HCT116 (cell line): ENCODE results near the gene CPNE9. TPM values are rescaled to one million over a fixed set of nuclear protein-coding genes. Genes with fewer than 3 reads are reported as not detected.

Experiments
- ATAC-seq: fragments of 200-7000 bp; cut with Tn5 transposase; 2 replicates; pipeline ENCODE4 v1.9.1; 2020; ENCODE audit warnings: mild to moderate bottlenecking, moderate library complexity
- BruUV-seq: library from RNA; stranded (reverse); fragments of 400-500 nt; replicated peaks from 2 replicates; lab custom pipeline; 2021; lab: Mats Ljungman, UMichigan
- CTCF ChIA-PET: fragments of 300-600 bp; sonication (Branson Sonifier 250); formaldehyde crosslinking; loops from one replicate; lab custom pipeline; 2021; ENCODE audit warnings: antibody characterized with exemption; lab: Charles Lee
- POLR2A ChIA-PET: fragments of 300-600, 350-600 bp; sonication (Branson Sonifier 250); formaldehyde crosslinking; loops from one replicate; lab custom pipeline; 2021; ENCODE audit warnings: antibody characterized with exemption; lab: Charles Lee
- RAD21 ChIA-PET, 2 experiments: fragments of 300-600 bp; sonication (Branson Sonifier 250); formaldehyde crosslinking; loops; one replicate each; lab custom pipeline; 2023; ENCODE audit warnings: low total read pairs in 2 of 2; ENCODE audit not compliant: uncharacterized antibody in 2 of 2, unreplicated experiment in 2 of 2, low non-redundant PET in 1 of 2; lab: Charles Lee
- DNase-seq: peaks from one replicate; pipeline ENCODE4 v3.0.0-alpha.2; 2010; ENCODE audit warnings: low read depth, low spot score
- H2AFZ ChIP-seq: fragments of 200-600 bp; shearing (Covaris generic), sonication (generic); 2 replicates; pipeline ENCODE4 v1.6.1; 2017; ENCODE audit warnings: low read depth, mixed run types, mixed read lengths, antibody characterized with exemption, low read length; ENCODE audit not compliant: poor library complexity, severe bottlenecking
- H3K27ac ChIP-seq: 2 replicates; pipeline ENCODE4 v1.5.1; 2012; ENCODE audit warnings: low read depth, low read length
- H3K27me3 ChIP-seq: fragments of 200-600 bp; sonication (generic); 2 replicates; pipeline ENCODE4 v1.6.1; 2016; ENCODE audit warnings: mixed run types, low read length, mixed read lengths; ENCODE audit not compliant: insufficient read depth
- H3K36me3 ChIP-seq, 2 experiments: fragments of 200-500 bp in 1 of 2; fragments of 200-600 bp in 1 of 2; sonication (Bioruptor generic) in 1 of 2; sonication (generic) in 1 of 2; 2 replicates each; pipeline versions ENCODE4 v1.5.1 to v1.6.1; 2014 to 2016; ENCODE audit warnings: low read length in 2 of 2, inconsistent platforms in 1 of 2, mixed read lengths in 1 of 2, mixed run types in 1 of 2; ENCODE audit not compliant: insufficient read depth in 2 of 2, control insufficient read depth in 1 of 2
- H3K4me1 ChIP-seq, 2 experiments: fragments of 200-600 bp in 1 of 2; sonication (generic) in 1 of 2; 2 replicates each; pipeline versions ENCODE4 v1.5.1 to v1.6.1; 2012 to 2017; ENCODE audit warnings: low read length in 2 of 2, inconsistent platforms in 1 of 2, mild to moderate bottlenecking in 1 of 2, mixed read lengths in 1 of 2, mixed run types in 1 of 2, moderate library complexity in 1 of 2; ENCODE audit not compliant: insufficient read depth in 2 of 2, control insufficient read depth in 1 of 2
- H3K4me2 ChIP-seq: fragments of 200-600 bp; sonication (generic); 2 replicates; pipeline ENCODE4 v1.6.1; 2017; ENCODE audit warnings: mixed run types, low read length, mixed read lengths
- H3K4me3 ChIP-seq, 2 experiments: fragments of 200-600 bp in 1 of 2; sonication (generic) in 1 of 2; replicated peaks in 1 of 2; 2 replicates each; pipeline ENCODE4 v1.5.1; 2011 to 2016; ENCODE audit warnings: low read length in 2 of 2, control low read depth in 1 of 2, low read depth in 1 of 2, mild to moderate bottlenecking in 1 of 2, mixed read lengths in 1 of 2, mixed run types in 1 of 2
- H3K79me2 ChIP-seq: fragments of 200-600 bp; sonication (generic); 2 replicates; pipeline ENCODE4 v1.6.1; 2017; ENCODE audit warnings: mild to moderate bottlenecking, mixed run types, low read length, moderate library complexity, mixed read lengths; ENCODE audit not compliant: insufficient read depth
- H3K9ac ChIP-seq: fragments of 200-600 bp; sonication (generic); 2 replicates; pipeline ENCODE4 v1.6.1; 2016; ENCODE audit warnings: low read length, mixed read lengths
- H3K9me2 ChIP-seq: fragments of 200-600 bp; sonication (generic), shearing (Covaris generic); 2 replicates; pipeline ENCODE4 v1.6.1; 2017; ENCODE audit warnings: mixed run types, mild to moderate bottlenecking, moderate library complexity; ENCODE audit not compliant: insufficient read depth
- H3K9me3 ChIP-seq, 2 experiments: fragments of 200-500 bp in 1 of 2; fragments of 200-600 bp in 1 of 2; sonication (Bioruptor generic) in 1 of 2; sonication (generic) in 1 of 2; 2 replicates each; pipeline ENCODE4 v1.6.1; 2014 to 2017; ENCODE audit warnings: low read length in 2 of 2, mixed read lengths in 2 of 2, inconsistent platforms in 1 of 2, low read depth in 1 of 2, mild to moderate bottlenecking in 1 of 2, mixed run types in 1 of 2, moderate library complexity in 1 of 2; ENCODE audit not compliant: control insufficient read depth in 1 of 2, insufficient read depth in 1 of 2
- H4K20me1 ChIP-seq: fragments of 200-600 bp; sonication (generic), shearing (Covaris generic); 2 replicates; pipeline ENCODE4 v1.6.1; 2017; ENCODE audit warnings: mixed run types, mild to moderate bottlenecking, moderate library complexity; ENCODE audit not compliant: insufficient read depth
- ATF3 ChIP-seq: IDR thresholded peaks from 2 replicates; pipeline ENCODE4 v1.6.1; 2012
- CEBPB ChIP-seq: IDR thresholded peaks from 2 replicates; pipeline ENCODE4 v1.6.1; 2012; ENCODE audit warnings: low read depth
- CTCF ChIP-seq, 3 experiments: fragments of 200-600 bp in 1 of 3; sonication (generic) in 1 of 3; IDR thresholded peaks in 2 of 3; conservative IDR thresholded peaks in 1 of 3; 2 replicates each; pipeline ENCODE4 v1.5.1; 2012 to 2017; ENCODE audit warnings: low read depth in 2 of 3, low read length in 2 of 3, antibody characterized with exemption in 1 of 3, borderline replicate concordance in 1 of 3, control low read depth in 1 of 3, mild to moderate bottlenecking in 1 of 3, mixed read lengths in 1 of 3, mixed run types in 1 of 3, moderate library complexity in 1 of 3; ENCODE audit not compliant: insufficient read depth in 1 of 3
- ELF1 ChIP-seq: IDR thresholded peaks from 2 replicates; pipeline ENCODE4 v1.6.1; 2012; ENCODE audit warnings: low read depth, borderline replicate concordance
- EZH2 ChIP-seq: fragments of 200-600 bp; sonication (generic); IDR thresholded peaks from 2 replicates; pipeline ENCODE4 v1.6.1; 2017; ENCODE audit warnings: antibody characterized with exemption, mixed run types
- EZH2phosphoT487 ChIP-seq: fragments of 200-600 bp; IDR thresholded peaks from 2 replicates; pipeline ENCODE4 v1.6.1; 2018; ENCODE audit warnings: antibody characterized with exemption, borderline replicate concordance
- FOSL1 ChIP-seq: IDR thresholded peaks from 2 replicates; pipeline ENCODE4 v1.6.1; 2012; ENCODE audit warnings: low read depth
- MAX ChIP-seq: IDR thresholded peaks from 2 replicates; pipeline ENCODE4 v1.6.1; 2012
- POLR2A ChIP-seq: IDR thresholded peaks from 2 replicates; pipeline ENCODE4 v1.7.0; 2011; ENCODE audit warnings: borderline replicate concordance; ENCODE audit not compliant: insufficient read depth, insufficient read length; ENCODE audit errors: extremely low read depth
- POLR2AphosphoS5 ChIP-seq: IDR thresholded peaks from 2 replicates; pipeline ENCODE4 v1.6.1; 2011; ENCODE audit warnings: mild to moderate bottlenecking, low read depth, low read length, moderate library complexity
- RAD21 ChIP-seq: IDR thresholded peaks from 2 replicates; pipeline ENCODE4 v1.6.1; 2012; ENCODE audit warnings: low read depth, mild to moderate bottlenecking
- REST ChIP-seq: IDR thresholded peaks from 2 replicates; pipeline ENCODE4 v1.6.1; 2012; ENCODE audit warnings: low read depth
- SP1 ChIP-seq: IDR thresholded peaks from 2 replicates; pipeline ENCODE4 v1.6.1; 2012; ENCODE audit warnings: low read depth
- TCF7L2 ChIP-seq: IDR thresholded peaks from 2 replicates; pipeline ENCODE4 v1.7.0; 2011; ENCODE audit warnings: borderline replicate concordance, inconsistent platforms; ENCODE audit not compliant: insufficient read depth, insufficient read length; ENCODE audit errors: extremely low read depth
- YY1 ChIP-seq: IDR thresholded peaks from 2 replicates; pipeline ENCODE4 v1.6.1; 2011; ENCODE audit warnings: low read length, low read depth, moderate library complexity, mild to moderate bottlenecking; ENCODE audit not compliant: insufficient replicate concordance; ENCODE audit errors: extremely low read depth
- ZBTB33 ChIP-seq: IDR thresholded peaks from 2 replicates; pipeline ENCODE4 v1.6.1; 2011; ENCODE audit warnings: mild to moderate bottlenecking, low read length, moderate library complexity; ENCODE audit not compliant: insufficient replicate concordance; ENCODE audit errors: extremely low read depth
- ZFX ChIP-seq: fragments of 450-650 bp; IDR thresholded peaks from 2 replicates; pipeline ENCODE4 v1.6.1; 2017
- intact Hi-C: fragments of 100-400 bp; cut with micrococcal nuclease; formaldehyde crosslinking; loops from 2 replicates; pipeline ENCODE4 v1.10.0; 2022
- total RNA-seq: library from RNA; stranded (reverse); gene quantifications from one replicate; pipeline ENCODE4 v1.2.1, GENCODE V29; 2021; ENCODE audit not compliant: unreplicated experiment

The CPNE9 gene
- total RNA-seq, 1 experiment from 2014 or later = 0.98 TPM

GRCh38 chr3:9687514-9687913 lies 16.1 kb upstream of the CPNE9 start:
- H3K9ac ChIP-seq = no peak overlapping the region

More at GRCh38 chr3:9687514-9687913, 16.1 kb upstream of the CPNE9 start:
- Histone ChIP-seq H3K4me2 (no peak overlapping the region), H3K4me1 (no peaks in the 10 kb centered on the region), H3K9me3 (no peaks in the 10 kb centered on the region), H3K27me3 (no peaks in the 10 kb centered on the region), H3K36me3 (peaks cover 10 to 19% of the 10 kb centered on the region in 2 experiments; a peak in 2 of 4 replicates), H3K79me2 (no peaks in the 10 kb centered on the region), H3K27ac (no peak overlapping the region), H4K20me1 (no peaks in the 10 kb centered on the region), H2AFZ (no peak overlapping the region), H3K9me2 (no peaks in the 10 kb centered on the region), H3K4me3 (no peak overlapping the region)
- ChIA-PET POLR2A (no interaction called here), RAD21 (no interaction called here), CTCF (no interaction called here)
- no peak for TF ChIP-seq POLR2AphosphoS5
- no peak for TF ChIP-seq RAD21
- TF ChIP-seq SP1 = no peak
- no peak for TF ChIP-seq ELF1
- no peak for TF ChIP-seq CTCF (IDR thresholded peaks at IDR 0.05 in 2 of 3, conservative IDR thresholded peaks at IDR 0.05 in 1 of 3; ENCODE audit: borderline replicate concordance in 1 of 3, insufficient read depth in 1 of 3, low read depth in 2 of 3, low read length in 2 of 3)
- no peak for TF ChIP-seq ZBTB33
- TF ChIP-seq MAX = no peak
- TF ChIP-seq CEBPB = no peak
- TF ChIP-seq REST = no peak
- no peak for TF ChIP-seq EZH2phosphoT487
- no peak for TF ChIP-seq YY1
- no peak for TF ChIP-seq ZFX
- TF ChIP-seq FOSL1 = no peak
- no peak for TF ChIP-seq POLR2A
- no peak for TF ChIP-seq TCF7L2
- no peak for TF ChIP-seq EZH2
- TF ChIP-seq ATF3 = no peak
- BruUV-seq = no TSS peak
- ATAC-seq (no peak), DNase-seq (no peak)
- intact Hi-C loops = no loop called here
